Measurements from ENCODE around the gene KHDRBS1. TPM values are rescaled to one million over a fixed set of nuclear protein-coding genes. Genes with fewer than 3 reads are reported as not detected.
"Not testable (repeated sequence)": the region's sequence is repeated elsewhere in the genome, so short reads cannot be mapped to it uniquely, and the experiment has no call there.

KHDRBS1 gene
- total RNA-seq, result 100 to 1,000 TPM in 1 of 2 donors, 10 to 100 TPM in 1; 87.3 to 102 TPM
- long read RNA-seq, transcript KHDRBS1-204 (8 exons, 1,215 nt), result minor isoform, 7 of 287 reads
- long read RNA-seq, transcript KHDRBS1-202 (9 exons, 2,757 nt), result major isoform, 252 of 287 reads
- long read RNA-seq, partial matches to known transcripts, result 16 of 287 reads
- long read RNA-seq, other reads (novel, unspliced or antisense), result 9 of 287 reads

GRCh38 chr1:32013386-32014198 is at the start of gene KHDRBS1:
TSS of gene KHDRBS1 (plus strand) at chr1:32013868. CDS start at chr1:32013996, 128 bp downstream.
- peak; percentile 91 for ATAC-seq
- DNase-seq, result peak; percentile 98
- intact Hi-C loops (cut with DNase I, micrococcal nuclease), result no loop called here

- DNase-seq, result no peak
- intact Hi-C loops (cut with DNase I, micrococcal nuclease), result no loop called here
- no peak for ATAC-seq
Measured at GRCh38 chr1:31970873-31971272, 42.8 kb upstream of the KHDRBS1 start.

GRCh38 chr1:31976401-31976800 is 37.3 kb upstream of the KHDRBS1 start:
- intact Hi-C loops (cut with DNase I, micrococcal nuclease), result no loop called here
- ATAC-seq (no peak), DNase-seq (no peak)

- intact Hi-C loops (cut with DNase I, micrococcal nuclease), result no loop called here
- no peak for DNase-seq
- ATAC-seq, result peak; percentile 44
Measured at GRCh38 chr1:31977385-31978131, 36.1 kb upstream of the KHDRBS1 start.

- ATAC-seq, result no peak
- DNase-seq, result no peak
- intact Hi-C loops (cut with DNase I, micrococcal nuclease), result no loop called here
Measured at GRCh38 chr1:31978843-31979400, 34.7 kb upstream of the KHDRBS1 start.

- ATAC-seq, result no peak
- no peak for DNase-seq
- intact Hi-C loops (cut with DNase I, micrococcal nuclease), result no loop called here
Measured at GRCh38 chr1:31980835-31981455, 32.7 kb upstream of the KHDRBS1 start.

GRCh38 chr1:31981456-31981839 is 32.2 kb upstream of the KHDRBS1 start:
- DNase-seq, result no peak
- intact Hi-C loops (cut with DNase I, micrococcal nuclease), result no loop called here
- no peak for ATAC-seq

GRCh38 chr1:31981972-31982371 is 31.7 kb upstream of the KHDRBS1 start:
- no peak for ATAC-seq
- intact Hi-C loops (cut with DNase I, micrococcal nuclease), result no loop called here
- no peak for DNase-seq

- ATAC-seq (no peak), DNase-seq (no peak)
- intact Hi-C loops (cut with DNase I, micrococcal nuclease), result no loop called here
Measured at GRCh38 chr1:31984419-31985347, 29.0 kb upstream of the KHDRBS1 start.

GRCh38 chr1:31985430-31985829 is 28.2 kb upstream of the KHDRBS1 start:
- ATAC-seq (no peak), DNase-seq (no peak)
- intact Hi-C loops (cut with DNase I, micrococcal nuclease), result no loop called here

- ATAC-seq (no peak), DNase-seq (no peak)
- intact Hi-C loops (cut with DNase I, micrococcal nuclease), result no loop called here
Measured at GRCh38 chr1:31987135-31987619, 26.5 kb upstream of the KHDRBS1 start.

- ATAC-seq (no peak), DNase-seq (no peak)
- intact Hi-C loops (cut with DNase I, micrococcal nuclease), result no loop called here
Measured at GRCh38 chr1:31989964-31990363, 23.7 kb upstream of the KHDRBS1 start.

GRCh38 chr1:31991182-31991581 is 22.5 kb upstream of the KHDRBS1 start:
- ATAC-seq (no peak), DNase-seq (no peak)
- intact Hi-C loops (cut with DNase I, micrococcal nuclease), result no loop called here

- DNase-seq (no peak), ATAC-seq (no peak)
- intact Hi-C loops (cut with DNase I, micrococcal nuclease), result no loop called here
Measured at GRCh38 chr1:31995263-31995662, 18.4 kb upstream of the KHDRBS1 start.

GRCh38 chr1:31996121-31996520 is 17.5 kb upstream of the KHDRBS1 start:
- DNase-seq; ATAC-seq; intact Hi-C loops (cut with DNase I, micrococcal nuclease): not testable (repeated sequence)

- DNase-seq, result no peak
- intact Hi-C loops (cut with DNase I, micrococcal nuclease), result no loop called here
- ATAC-seq, result no peak
Measured at GRCh38 chr1:32001863-32002262, 11.8 kb upstream of the KHDRBS1 start.

- intact Hi-C loops (cut with DNase I, micrococcal nuclease); ATAC-seq; DNase-seq: not testable (repeated sequence)
Measured at GRCh38 chr1:32002285-32002684, 11.4 kb upstream of the KHDRBS1 start.

GRCh38 chr1:32005522-32005921 is 8.1 kb upstream of the KHDRBS1 start:
- intact Hi-C loops (cut with DNase I, micrococcal nuclease), result no loop called here
- DNase-seq (no peak), ATAC-seq (no peak)

All from left colon (tissue), 2 donors.